Vagina (tissue), 2 donors: Measurements from ENCODE around the gene APOOL. TPM values are rescaled to one million over a fixed set of nuclear protein-coding genes. Genes with fewer than 3 reads are reported as not detected.

Source experiments
- DNase-seq, 2 donors: peaks; one replicate each; pipeline ENCODE4 v3.0.0-alpha.2; 2017; ENCODE audit errors: extremely low spot score in 2 of 2
- H3K27ac ChIP-seq: fragments of 200-600 bp; sonication (generic); one replicate; pipeline ENCODE4 v1.5.1; 2019
- H3K27me3 ChIP-seq: fragments of 200-600 bp; sonication (generic); one replicate; pipeline ENCODE4 v1.5.1; 2019
- H3K36me3 ChIP-seq, 2 donors: fragments of 200-600 bp; sonication (generic); one replicate each; pipeline ENCODE4 v1.5.1; 2017 to 2019
- H3K4me1 ChIP-seq: fragments of 200-600 bp; sonication (generic); one replicate; pipeline ENCODE4 v1.5.1; 2019
- H3K4me3 ChIP-seq, 2 donors: fragments of 200-600 bp; sonication (generic); 1 replicate in 1 of 2; 2 replicates in 1 of 2; pipeline ENCODE4 v1.5.1; 2016 to 2019
- H3K9me3 ChIP-seq: fragments of 200-600 bp; sonication (generic); one replicate; pipeline ENCODE4 v1.5.1; 2019
- CTCF ChIP-seq, 3 experiments: fragments of 450-650 bp in 2 of 3; fragments of 200-600 bp in 1 of 3; sonication (generic) in 1 of 3; IDR thresholded peaks; one replicate each; pipeline ENCODE4 v1.5.1; 2017 to 2019; ENCODE audit warnings: antibody characterized with exemption in 3 of 3, mild to moderate bottlenecking in 2 of 3, moderate library complexity in 2 of 3
- POLR2A ChIP-seq, 2 donors: fragments of 450-650 bp; IDR thresholded peaks; one replicate each; pipeline ENCODE4 v1.6.1; 2017; ENCODE audit warnings: antibody characterized with exemption in 2 of 2, mild to moderate bottlenecking in 2 of 2, moderate library complexity in 2 of 2
- POLR2AphosphoS5 ChIP-seq, 2 donors: sonication (generic); formaldehyde crosslinking; IDR thresholded peaks; one replicate each; pipeline ENCODE4 v1.9.0; 2017; ENCODE audit warnings: antibody characterized with exemption in 2 of 2, mild to moderate bottlenecking in 2 of 2, low read depth in 1 of 2; ENCODE audit not compliant: insufficient read depth in 1 of 2
- intact Hi-C: fragments of 100-400 bp; cut with DNase I; formaldehyde crosslinking; loops from one replicate; pipeline ENCODE4 v1.15.1; 2023
- total RNA-seq: library from RNA; depleted of rRNA; stranded (reverse); fragments of >200 nt; gene quantifications from one replicate; pipeline ENCODE4 v1.2.3, GENCODE V29; 2016

Gene APOOL
- total RNA-seq, 1 donor from 2014 or later: 9.3 TPM

GRCh38 chrX:85084770-85085393 is 81.2 kb downstream of the APOOL start:
- no peaks in the 10 kb centered on the region for H3K9me3 ChIP-seq
- H3K27ac ChIP-seq: no peak overlapping the region
- H3K27me3 ChIP-seq: no peaks in the 10 kb centered on the region
- no peaks in the 10 kb centered on the region for H3K4me1 ChIP-seq
- TF ChIP-seq CTCF (IDR thresholded peaks at IDR 0.05) (peak; percentile 37 to 46 (median 40)), POLR2AphosphoS5 (IDR thresholded peaks at IDR 0.05; ENCODE audit: insufficient read depth in 1 of 2, low read depth in 1 of 2) (no peak)
- no peaks in the 10 kb centered on the region for H3K36me3 ChIP-seq
- H3K4me3 ChIP-seq: no peak overlapping the region
- DNase-seq: no peak
- intact Hi-C loops: no loop called here

- Histone ChIP-seq H3K27ac (no peak overlapping the region), H3K4me3 (no peak overlapping the region), H3K4me1 (no peaks in the 10 kb centered on the region), H3K27me3 (no peaks in the 10 kb centered on the region), H3K36me3 (no peaks in the 10 kb centered on the region), H3K9me3 (no peaks in the 10 kb centered on the region)
- no peak for DNase-seq
- intact Hi-C loops: no loop called here
- TF ChIP-seq POLR2A (IDR thresholded peaks at IDR 0.05): no peak
- no peak for TF ChIP-seq CTCF (IDR thresholded peaks at IDR 0.05)
- TF ChIP-seq POLR2AphosphoS5 (IDR thresholded peaks at IDR 0.05; ENCODE audit: insufficient read depth in 1 of 2, low read depth in 1 of 2): no peak
Measured at GRCh38 chrX:85089321-85089840, 85.7 kb downstream of the APOOL start.

GRCh38 chrX:85107407-85107806 is 103.7 kb downstream of the APOOL start:
- H3K27ac ChIP-seq: no peak overlapping the region
- H3K36me3 ChIP-seq: no peaks in the 10 kb centered on the region
- no peak for TF ChIP-seq POLR2AphosphoS5 (IDR thresholded peaks at IDR 0.05; ENCODE audit: insufficient read depth in 1 of 2, low read depth in 1 of 2)
- TF ChIP-seq POLR2A (IDR thresholded peaks at IDR 0.05): no peak
- TF ChIP-seq CTCF (IDR thresholded peaks at IDR 0.05): no peak
- no peak overlapping the region for H3K4me3 ChIP-seq
- H3K9me3 ChIP-seq: no peaks in the 10 kb centered on the region
- H3K27me3 ChIP-seq: no peaks in the 10 kb centered on the region
- no peak for DNase-seq
- intact Hi-C loops: no loop called here
- no peaks in the 10 kb centered on the region for H3K4me1 ChIP-seq

- Histone ChIP-seq H3K36me3 (no peaks in the 10 kb centered on the region), H3K4me3 (no peak overlapping the region), H3K4me1 (no peaks in the 10 kb centered on the region), H3K9me3 (no peaks in the 10 kb centered on the region), H3K27ac (no peak overlapping the region), H3K27me3 (no peaks in the 10 kb centered on the region)
- TF ChIP-seq CTCF (IDR thresholded peaks at IDR 0.05) (no peak), POLR2AphosphoS5 (IDR thresholded peaks at IDR 0.05; ENCODE audit: insufficient read depth in 1 of 2, low read depth in 1 of 2) (no peak), POLR2A (IDR thresholded peaks at IDR 0.05) (no peak)
- DNase-seq: no peak
- intact Hi-C loops: no loop called here
Measured at GRCh38 chrX:85108165-85108564, 104.5 kb downstream of the APOOL start.

- TF ChIP-seq POLR2AphosphoS5 (IDR thresholded peaks at IDR 0.05; ENCODE audit: insufficient read depth in 1 of 2, low read depth in 1 of 2) (no peak), CTCF (IDR thresholded peaks at IDR 0.05) (no peak), POLR2A (IDR thresholded peaks at IDR 0.05) (no peak)
- no peaks in the 10 kb centered on the region for H3K27me3 ChIP-seq
- no peak for DNase-seq
- no peak overlapping the region for H3K4me3 ChIP-seq
- H3K4me1 ChIP-seq: no peaks in the 10 kb centered on the region
- H3K27ac ChIP-seq: no peak overlapping the region
- no peaks in the 10 kb centered on the region for H3K36me3 ChIP-seq
- H3K9me3 ChIP-seq: no peaks in the 10 kb centered on the region
- intact Hi-C loops: no loop called here
Measured at GRCh38 chrX:85109235-85109634, 105.6 kb downstream of the APOOL start.
